K562 (cell line): ENCODE measurements around the gene CREB5. TPM values are rescaled to one million over a fixed set of nuclear protein-coding genes. Genes with fewer than 3 reads are reported as not detected.

ENCODE experiments used
- ATAC-seq: fragments of 200-7000 bp; cut with Tn5 transposase; 3 replicates; pipeline ENCODE4 v1.9.1; 2020; ENCODE audit warnings: moderate library complexity
- BruUV-seq: library from RNA; stranded (reverse); fragments of 400-500 nt; replicated peaks from 2 replicates; lab custom pipeline; 2021; lab: Mats Ljungman, UMichigan
- CTCF ChIA-PET: fragments of 300-600 bp; formaldehyde crosslinking; extraction: SDS; loops from one replicate; lab custom pipeline; 2021; ENCODE audit warnings: low intra/inter-chr PET ratio; lab: Yijun Ruan, JAX
- POLR2A ChIA-PET: fragments of 300-600, 350-650 bp; sonication (Branson Sonifier 250); formaldehyde crosslinking; extraction: SDS; loops from one replicate; lab custom pipeline; 2021; ENCODE audit warnings: antibody characterized with exemption, inconsistent platforms; lab: Yijun Ruan, JAX
- DNase-seq, 4 experiments: peaks; one replicate each; pipeline versions ENCODE4 v3.0.0 to v3.0.0-alpha.2; 2011 to 2018; ENCODE audit warnings: low spot score in 3 of 4, mixed read lengths in 3 of 4; ENCODE audit errors: extremely low read depth in 1 of 4
- FAIRE-seq: peaks from 2 replicates; lab custom pipeline; 2011; peaks lifted over from hg19 to GRCh38; lab: Jason Lieb, UNC
- H2AFZ ChIP-seq: 2 replicates; pipeline ENCODE4 v1.6.0; 2011; ENCODE audit warnings: low read depth, low read length, control low read depth, inconsistent platforms
- H3K27ac ChIP-seq: fragments of 200-600 bp; 3 replicates; pipeline ENCODE4 v1.8.0; 2011; ENCODE audit warnings: low read depth, mild to moderate bottlenecking, control low read depth, inconsistent platforms, low read length, moderate library complexity, mixed read lengths; ENCODE audit errors: extremely low read depth
- H3K27me3 ChIP-seq, 2 experiments: fragments of 300-600 bp in 1 of 2; 2 replicates in 1 of 2; 3 replicates in 1 of 2; pipeline versions ENCODE4 v1.6.0 to v1.8.0; 2011; ENCODE audit warnings: inconsistent platforms in 2 of 2, low read length in 2 of 2, mild to moderate bottlenecking in 1 of 2, mixed read lengths in 1 of 2, moderate library complexity in 1 of 2; ENCODE audit not compliant: control insufficient read depth in 2 of 2, insufficient read depth in 2 of 2
- H3K36me3 ChIP-seq: fragments of 300-600 bp; 3 replicates; pipeline ENCODE4 v1.8.0; 2011; ENCODE audit warnings: mild to moderate bottlenecking, low read length, inconsistent platforms; ENCODE audit not compliant: control insufficient read depth, insufficient read depth
- H3K4me1 ChIP-seq, 2 experiments: fragments of 200-600 bp in 1 of 2; replicated peaks in 1 of 2; 2 replicates in 1 of 2; 3 replicates in 1 of 2; pipeline versions ENCODE4 v1.5.1 to v1.8.0; 2011; ENCODE audit warnings: inconsistent platforms in 2 of 2, low read length in 2 of 2, mild to moderate bottlenecking in 1 of 2, mixed read lengths in 1 of 2, moderate library complexity in 1 of 2; ENCODE audit not compliant: control insufficient read depth in 2 of 2, insufficient read depth in 2 of 2
- H3K4me2 ChIP-seq: 2 replicates; pipeline ENCODE4 v1.6.1; 2011; ENCODE audit warnings: low read length, control low read depth, inconsistent platforms, mixed read lengths; ENCODE audit not compliant: insufficient read depth
- H3K4me3 ChIP-seq: fragments of 200-600 bp; sonication (generic), shearing (Covaris generic); 2 replicates; pipeline ENCODE4 v1.5.1; 2016; ENCODE audit warnings: control low read depth, inconsistent platforms
- H3K79me2 ChIP-seq: fragments of 200-600 bp; 3 replicates; pipeline ENCODE4 v1.8.0; 2011; ENCODE audit warnings: low read length, inconsistent platforms; ENCODE audit not compliant: control insufficient read depth, insufficient read depth
- H3K9ac ChIP-seq, 2 experiments: 2 replicates each; pipeline versions ENCODE4 v1.6.0 to v1.6.1; 2011; ENCODE audit warnings: low read depth in 2 of 2, low read length in 2 of 2, control low read depth in 1 of 2, inconsistent platforms in 1 of 2, mild to moderate bottlenecking in 1 of 2, mixed read lengths in 1 of 2; ENCODE audit not compliant: insufficient read depth in 1 of 2
- H3K9me1 ChIP-seq: one replicate; pipeline ENCODE4 v1.6.0; 2011; ENCODE audit warnings: inconsistent platforms, mild to moderate bottlenecking, low read length, moderate library complexity; ENCODE audit not compliant: control insufficient read depth, insufficient read depth
- H3K9me3 ChIP-seq: replicated peaks from 2 replicates; pipeline ENCODE4 v1.5.1; 2011; ENCODE audit warnings: low read depth, low read length, inconsistent platforms; ENCODE audit not compliant: control insufficient read depth, insufficient read depth
- H4K20me1 ChIP-seq: replicated peaks from 2 replicates; pipeline ENCODE4 v1.6.1; 2011; ENCODE audit warnings: low read length, inconsistent platforms, mixed read lengths; ENCODE audit not compliant: control insufficient read depth, insufficient read depth
- CEBPZ ChIP-seq: fragments of 150-350 bp; IDR thresholded peaks from 2 replicates; pipeline ENCODE4 v1.6.1; 2014; ENCODE audit warnings: low read depth, mild to moderate bottlenecking, low read length, borderline replicate concordance
- NFIC ChIP-seq: fragments of 450-650 bp; IDR thresholded peaks from 2 replicates; pipeline ENCODE4 v1.6.1; 2017; ENCODE audit warnings: mild to moderate bottlenecking, inconsistent platforms
- PHB2 ChIP-seq: fragments of 450-650 bp; IDR thresholded peaks from 2 replicates; pipeline ENCODE4 v1.6.1; 2017; ENCODE audit warnings: low read depth
- POLR2AphosphoS2 ChIP-seq: IDR thresholded peaks from 2 replicates; pipeline ENCODE4 v1.6.1; 2012; ENCODE audit warnings: low read length, improper control_type of control experiment
- SETDB1 ChIP-seq: IDR thresholded peaks from one replicate; pipeline ENCODE4 v1.6.1; 2012; ENCODE audit warnings: low read length, control low read depth, inconsistent platforms
- STAG1 ChIP-seq: sonication (generic); formaldehyde crosslinking; IDR thresholded peaks from 2 replicates; pipeline ENCODE4 v1.5.0; 2020; ENCODE audit warnings: missing genetic modification reagents, borderline replicate concordance
- TRIM28 ChIP-seq: fragments of 450-650 bp; IDR thresholded peaks from 2 replicates; pipeline ENCODE4 v1.6.1; 2017
- U2AF2 ChIP-seq: fragments of 200-400 bp; formaldehyde crosslinking; optimal IDR thresholded peaks from 2 replicates; pipeline ENCODE3; 2017; ENCODE audit warnings: low read depth, mild to moderate bottlenecking, low read length
- ZKSCAN8 ChIP-seq: fragments of 200-800 bp; sonication (Bioruptor generic); IDR thresholded peaks from 2 replicates; pipeline ENCODE4 v1.6.1; 2016; ENCODE audit warnings: missing genetic modification characterization, missing compliant biosample characterization
- ZNF3 ChIP-seq: fragments of 250-450 bp; sonication (Bioruptor Pico); IDR thresholded peaks from 2 replicates; pipeline ENCODE4 v1.5.0; 2021; ENCODE audit warnings: mild to moderate bottlenecking, moderate library complexity
- ZNF707 ChIP-seq: fragments of 250-450 bp; sonication (Bioruptor Pico); conservative IDR thresholded peaks from 2 replicates; pipeline ENCODE4 v1.8.0; 2022; ENCODE audit warnings: inconsistent platforms, mild to moderate bottlenecking, moderate library complexity
- WGBS: fragments of 100-300 bp; shearing (Covaris generic); methylation state at CpG from one replicate; pipeline ENCODE4 v1.1.6; 2016; ENCODE audit warnings: low coverage, mixed read lengths; ENCODE audit not compliant: insufficient coverage; ENCODE audit errors: missing lambda C conversion rate; 5-methylcytosine and 5-hydroxymethylcytosine counted together
- in situ Hi-C: fragments of 300-500 bp; cut with MboI; formaldehyde crosslinking; loops from 4 replicates; pipeline ENCODE4 v1.15.0; 2018; ENCODE audit warnings: inconsistent platforms, mixed read lengths
- intact Hi-C: fragments of 100-400 bp; cut with micrococcal nuclease; formaldehyde crosslinking; loops from 2 replicates; pipeline ENCODE4 v1.14.2; 2022
- polyA plus RNA-seq, 8 experiments: library from polyadenylated mRNA; depleted of rRNA in 4 of 8; stranded (reverse) in 5 of 8; unstranded in 3 of 8; fragments of >200 nt; fragmentation: Nextera tagmentation in 2 of 8; fragmentation: Illumina TruSeq in 1 of 8; extraction: Ambion mirVana in 2 of 8; extraction: Trizol in 1 of 8; gene quantifications; 2 replicates each; pipeline versions ENCODE4 v1.2.1 to v1.2.3, GENCODE V29; 2011 to 2014; ENCODE audit warnings: inconsistent platforms in 1 of 8, missing spikeins in 1 of 8
- total RNA-seq, 7 experiments: library from RNA; depleted of rRNA in 6 of 7; stranded (reverse); fragments of >200 nt in 6 of 7; fragmentation: Illumina TruSeq in 2 of 7; extraction: Trizol in 2 of 7; gene quantifications; 2 replicates each; pipeline versions ENCODE4 v1.2.1 to v1.2.3, GENCODE V29; 2011 to 2021; ENCODE audit warnings: low replicate concordance in 1 of 7

Gene CREB5
- total and polyA plus RNA-seq, 9 of the 15 experiments (the other 6 are each of a cell fraction or from before 2014, with no cell fraction given) = 0.33 to 6.4 (median 1.8) TPM

GRCh38 chr7:28433699-28434219 is 21.4 kb downstream of the CREB5 start:
- WGBS = 1% methylated on average over 4 of the region's 4 CpGs
- Histone ChIP-seq H3K9me3 (no peaks in the 10 kb centered on the region), H3K79me2 (no peaks in the 10 kb centered on the region), H2AFZ (no peak overlapping the region), H4K20me1 (no peaks in the 10 kb centered on the region), H3K4me1 (no peaks in the 10 kb centered on the region), H3K27me3 (no peaks in the 10 kb centered on the region), H3K9ac (no peak overlapping the region), H3K4me3 (no peak overlapping the region), H3K36me3 (no peaks in the 10 kb centered on the region), H3K27ac (no peak overlapping the region), H3K4me2 (no peak overlapping the region)
- ChIA-PET CTCF (interaction anchor here (0.5 kb wide), 1 partner anchor 15 kb away, joined by 3 read pairs; no protein-coding TSS in a partner anchor), POLR2A (no interaction called here)
- peak in 1 of 4 experiments; percentile 21 for DNase-seq
- ATAC-seq = no peak
- intact Hi-C loops = no loop called here
- in situ Hi-C loops = no loop called here
- BruUV-seq = no TSS peak
- FAIRE-seq = no peak
- TF ChIP-seq NFIC (peak; percentile 69), POLR2AphosphoS2 (no peak), ZNF3 (CRISPR knock-in tag) (no peak)
- TF ChIP-seq, all 486 proteins: peak for 1
- H3K9me1 ChIP-seq = no peaks in the 10 kb centered on the region

- intact Hi-C loops = no loop called here
- H3K4me2 ChIP-seq = no peak overlapping the region
- no peaks in the 10 kb centered on the region for H3K9me1 ChIP-seq
- CTCF ChIA-PET = interaction anchor here (0.6 kb wide), 1 partner anchor 37 kb away, joined by 3 read pairs; no protein-coding TSS in a partner anchor
- no peak overlapping the region for H3K27ac ChIP-seq
- ATAC-seq (no peak), DNase-seq (no peak), FAIRE-seq (no peak)
- in situ Hi-C loops = no loop called here
- no peak overlapping the region for H3K9ac ChIP-seq
- 0% methylated on average over 1 of the region's 1 CpG for WGBS
- no peaks in the 10 kb centered on the region for H3K36me3 ChIP-seq
- no peaks in the 10 kb centered on the region for H4K20me1 ChIP-seq
- H3K4me1 ChIP-seq = no peaks in the 10 kb centered on the region
- H3K9me3 ChIP-seq = no peaks in the 10 kb centered on the region
- BruUV-seq = no TSS peak
- H3K4me3 ChIP-seq = no peak overlapping the region
- H3K27me3 ChIP-seq = no peaks in the 10 kb centered on the region
- no peaks in the 10 kb centered on the region for H3K79me2 ChIP-seq
- H2AFZ ChIP-seq = no peak overlapping the region
- POLR2A ChIA-PET = no interaction called here
- TF ChIP-seq ZNF707 (no peak), ZKSCAN8 (CRISPR knock-in tag) (no peak), CEBPZ (no peak), TRIM28 (no peak), STAG1 (no peak), SETDB1 (no peak), U2AF2 (no peak), PHB2 (no peak)
Observed at GRCh38 chr7:28434510-28434909, 22.2 kb downstream of the CREB5 start.
